ENCODE data around the gene YPEL4.

DNA sequence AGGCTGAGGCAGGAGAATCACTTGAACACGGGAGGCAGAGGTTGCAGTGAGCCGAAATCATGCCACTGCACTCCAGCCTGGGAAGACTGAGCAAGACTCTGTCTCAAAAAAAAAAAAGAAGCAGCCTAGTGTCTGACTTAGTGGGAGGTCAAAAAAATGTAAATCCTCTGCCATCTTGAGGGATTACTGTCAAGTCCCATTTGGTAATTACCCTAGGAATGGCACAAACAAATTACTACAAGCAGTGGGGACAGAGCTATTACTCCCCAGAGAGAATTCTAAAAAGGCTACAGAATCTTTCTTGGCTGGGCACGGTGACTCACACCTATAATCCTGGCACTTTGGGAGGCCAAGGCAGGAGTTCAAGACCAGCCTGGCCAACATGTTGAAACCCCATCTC lies 48.4 kb downstream of the YPEL4 start:
- TF ChIP-seq CTCF (conservative IDR thresholded peaks at IDR 0.05 in 1 of 2, IDR thresholded peaks at IDR 0.05 in 1 of 2; ENCODE audit: extremely low read depth in 1 of 2, insufficient read depth in 1 of 2, low read depth in 1 of 2, low read length in 2 of 2) (no peak), EZH2 (IDR thresholded peaks at IDR 0.05; ENCODE audit: borderline replicate concordance, low read length) (no peak)
